ENCODE measurements around the gene PABPN1.
A peak's percentile ranks its signal among the peaks of the same experiment; 100 is the strongest.

- TF ChIP-seq MAZ (IDR thresholded peaks at IDR 0.05; ENCODE audit: borderline replicate concordance, low read depth, low read length) (no peak), POLR2A (IDR thresholded peaks at IDR 0.05; ENCODE audit: low read length) (peak; percentile 42), TP53 (CRISPR knock-in tag; IDR thresholded peaks at IDR 0.05) (no peak), NPAS2 (CRISPR knock-in tag; IDR thresholded peaks at IDR 0.05; ENCODE audit: borderline replicate concordance) (no peak), ELK1 (IDR thresholded peaks at IDR 0.05; ENCODE audit: low read depth, low read length) (no peak)
- TF ChIP-seq, protein P1, sequence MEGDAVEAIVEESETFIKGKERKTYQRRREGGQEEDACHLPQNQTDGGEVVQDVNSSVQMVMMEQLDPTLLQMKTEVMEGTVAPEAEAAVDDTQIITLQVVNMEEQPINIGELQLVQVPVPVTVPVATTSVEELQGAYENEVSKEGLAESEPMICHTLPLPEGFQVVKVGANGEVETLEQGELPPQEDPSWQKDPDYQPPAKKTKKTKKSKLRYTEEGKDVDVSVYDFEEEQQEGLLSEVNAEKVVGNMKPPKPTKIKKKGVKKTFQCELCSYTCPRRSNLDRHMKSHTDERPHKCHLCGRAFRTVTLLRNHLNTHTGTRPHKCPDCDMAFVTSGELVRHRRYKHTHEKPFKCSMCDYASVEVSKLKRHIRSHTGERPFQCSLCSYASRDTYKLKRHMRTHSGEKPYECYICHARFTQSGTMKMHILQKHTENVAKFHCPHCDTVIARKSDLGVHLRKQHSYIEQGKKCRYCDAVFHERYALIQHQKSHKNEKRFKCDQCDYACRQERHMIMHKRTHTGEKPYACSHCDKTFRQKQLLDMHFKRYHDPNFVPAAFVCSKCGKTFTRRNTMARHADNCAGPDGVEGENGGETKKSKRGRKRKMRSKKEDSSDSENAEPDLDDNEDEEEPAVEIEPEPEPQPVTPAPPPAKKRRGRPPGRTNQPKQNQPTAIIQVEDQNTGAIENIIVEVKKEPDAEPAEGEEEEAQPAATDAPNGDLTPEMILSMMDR (IDR thresholded peaks at IDR 0.05), result no peak
These were observed 603 bp downstream of the PABPN1 start for GRCh38 chr14:23321572-23322547.
